ENCODE data around the gene NT5C. TPM values are rescaled to one million over a fixed set of nuclear protein-coding genes. Genes with fewer than 3 reads are reported as not detected.
"Not testable (repeated sequence)": the region's sequence is repeated elsewhere in the genome, so short reads cannot be mapped to it uniquely, and the experiment has no call there.

The NT5C gene
- total and polyA plus RNA-seq, 2 experiments from 2014 or later, result 174 to 204 TPM

DNA sequence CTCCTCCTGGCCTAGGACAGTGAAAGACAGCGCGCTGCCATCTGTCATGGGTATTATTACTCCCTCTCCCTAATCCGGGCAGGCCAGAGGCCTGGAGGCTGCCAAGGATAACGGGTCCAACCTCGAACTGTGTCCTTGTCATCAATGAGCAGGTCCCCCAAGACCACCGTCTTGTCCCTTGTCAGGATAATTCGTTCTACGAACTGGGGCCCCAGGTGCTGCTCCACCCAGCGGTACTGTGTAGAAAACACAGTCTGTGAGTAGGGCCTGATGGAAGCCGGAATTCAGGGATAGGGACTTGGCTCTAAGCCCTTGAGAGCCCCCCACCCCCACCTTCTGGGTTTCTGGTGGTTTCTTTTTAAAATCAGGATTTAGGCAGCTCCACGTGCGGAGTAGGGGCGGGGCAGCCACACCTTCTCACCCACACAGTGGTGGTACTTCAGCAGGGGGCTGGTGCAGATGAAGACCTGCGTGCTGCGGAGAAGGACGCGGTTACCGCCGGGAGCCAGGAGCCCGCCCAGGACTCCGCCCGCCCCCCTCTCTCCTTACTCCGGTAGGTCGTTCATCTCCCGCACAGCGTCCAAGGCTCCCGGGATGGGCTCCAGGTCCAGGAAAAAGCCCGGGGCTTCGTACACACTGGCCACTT lies 787 bp downstream of the NT5C start:
- peak overlapping the region; percentile 84 for H3K4me3 ChIP-seq

DNA sequence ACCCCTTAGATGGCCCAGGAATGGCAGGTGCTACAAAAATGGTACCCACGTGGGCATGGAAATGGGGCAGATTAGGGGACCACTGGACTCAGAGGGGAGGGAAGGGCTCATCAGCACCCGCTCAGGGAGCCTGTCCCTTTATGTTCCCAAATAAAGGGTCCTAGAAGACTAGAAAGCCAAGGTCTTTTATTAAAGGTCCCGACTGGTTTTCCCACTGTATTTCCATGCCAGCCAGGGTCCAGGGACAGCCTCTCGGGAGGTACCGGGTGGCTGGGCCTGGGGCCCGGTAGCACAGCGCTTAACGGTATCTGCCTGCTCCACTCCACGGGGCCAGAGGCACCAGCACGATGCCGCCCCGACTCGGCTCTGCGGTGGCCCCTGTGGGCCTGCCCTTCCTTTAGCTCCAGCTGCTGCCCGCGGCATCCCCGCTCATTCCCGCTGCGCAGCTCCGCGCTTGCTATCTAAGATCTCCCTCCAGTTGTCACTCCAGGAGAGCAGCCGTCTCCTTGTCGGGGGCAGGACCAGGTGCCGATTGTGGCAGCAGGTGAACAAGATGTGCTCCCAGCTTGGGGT lies 1.4 kb downstream of the NT5C start:
- Histone ChIP-seq H3K9me3 (ENCODE audit: low read depth) (no peaks in the 10 kb centered on the region), H3K4me3 (peak overlapping the region; percentile 84), H3K27me3 (no peaks in the 10 kb centered on the region), H3K4me1 (ENCODE audit: low read depth) (no peaks in the 10 kb centered on the region), H3K36me3 (peaks cover 3% of the 10 kb centered on the region), H3K27ac (peak overlapping the region; percentile 84)
- TF ChIP-seq, protein P1, sequence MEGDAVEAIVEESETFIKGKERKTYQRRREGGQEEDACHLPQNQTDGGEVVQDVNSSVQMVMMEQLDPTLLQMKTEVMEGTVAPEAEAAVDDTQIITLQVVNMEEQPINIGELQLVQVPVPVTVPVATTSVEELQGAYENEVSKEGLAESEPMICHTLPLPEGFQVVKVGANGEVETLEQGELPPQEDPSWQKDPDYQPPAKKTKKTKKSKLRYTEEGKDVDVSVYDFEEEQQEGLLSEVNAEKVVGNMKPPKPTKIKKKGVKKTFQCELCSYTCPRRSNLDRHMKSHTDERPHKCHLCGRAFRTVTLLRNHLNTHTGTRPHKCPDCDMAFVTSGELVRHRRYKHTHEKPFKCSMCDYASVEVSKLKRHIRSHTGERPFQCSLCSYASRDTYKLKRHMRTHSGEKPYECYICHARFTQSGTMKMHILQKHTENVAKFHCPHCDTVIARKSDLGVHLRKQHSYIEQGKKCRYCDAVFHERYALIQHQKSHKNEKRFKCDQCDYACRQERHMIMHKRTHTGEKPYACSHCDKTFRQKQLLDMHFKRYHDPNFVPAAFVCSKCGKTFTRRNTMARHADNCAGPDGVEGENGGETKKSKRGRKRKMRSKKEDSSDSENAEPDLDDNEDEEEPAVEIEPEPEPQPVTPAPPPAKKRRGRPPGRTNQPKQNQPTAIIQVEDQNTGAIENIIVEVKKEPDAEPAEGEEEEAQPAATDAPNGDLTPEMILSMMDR (IDR thresholded peaks at IDR 0.05; ENCODE audit: low read depth, low read length), result no peak
- no peak for DNase-seq (ENCODE audit: low read depth in 1 of 2, low spot score in 1 of 2)

More for the DNA sequence above, 787 bp downstream of the NT5C start:
- Histone ChIP-seq H3K9me3 (ENCODE audit: low read depth) (no peaks in the 10 kb centered on the region), H3K27me3 (no peaks in the 10 kb centered on the region), H3K4me1 (ENCODE audit: low read depth) (no peaks in the 10 kb centered on the region), H3K27ac (peak overlapping the region; percentile 84), H3K36me3 (peaks cover 3% of the 10 kb centered on the region)
- TF ChIP-seq, protein P1 (IDR thresholded peaks at IDR 0.05; ENCODE audit: low read depth, low read length), result peak; percentile 63
- peak; percentile 67 to 76 for DNase-seq (ENCODE audit: low read depth in 1 of 2, low spot score in 1 of 2)

DNA sequence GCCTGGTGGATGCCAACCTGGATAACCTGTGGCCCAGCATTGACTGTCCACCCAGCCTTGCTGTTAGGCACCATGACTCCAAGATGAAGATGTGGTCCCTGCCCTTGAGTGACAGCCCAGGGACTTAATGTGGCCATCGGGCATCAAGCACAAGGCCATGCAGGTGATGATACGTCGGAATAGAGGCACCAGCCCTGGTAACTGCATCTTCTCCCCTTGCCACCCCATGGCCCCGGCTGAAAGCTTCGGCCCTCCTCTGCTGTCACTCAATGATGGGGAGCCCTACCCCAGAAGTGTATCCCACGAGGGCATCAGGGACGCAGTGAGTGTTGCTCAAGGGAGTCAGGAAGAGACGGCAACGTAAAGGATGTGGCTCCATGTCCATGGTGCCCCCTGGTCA lies 2.0 kb downstream of the NT5C start:
- Histone ChIP-seq H3K27ac (no peak overlapping the region), H3K4me3 (no peak overlapping the region), H3K27me3 (no peaks in the 10 kb centered on the region), H3K9me3 (ENCODE audit: low read depth) (no peaks in the 10 kb centered on the region), H3K36me3 (peaks cover 3% of the 10 kb centered on the region), H3K4me1 (ENCODE audit: low read depth) (no peaks in the 10 kb centered on the region)
- TF ChIP-seq, protein P1 (IDR thresholded peaks at IDR 0.05; ENCODE audit: low read depth, low read length), result no peak
- DNase-seq (ENCODE audit: low read depth in 1 of 2, low spot score in 1 of 2), result no peak

DNA sequence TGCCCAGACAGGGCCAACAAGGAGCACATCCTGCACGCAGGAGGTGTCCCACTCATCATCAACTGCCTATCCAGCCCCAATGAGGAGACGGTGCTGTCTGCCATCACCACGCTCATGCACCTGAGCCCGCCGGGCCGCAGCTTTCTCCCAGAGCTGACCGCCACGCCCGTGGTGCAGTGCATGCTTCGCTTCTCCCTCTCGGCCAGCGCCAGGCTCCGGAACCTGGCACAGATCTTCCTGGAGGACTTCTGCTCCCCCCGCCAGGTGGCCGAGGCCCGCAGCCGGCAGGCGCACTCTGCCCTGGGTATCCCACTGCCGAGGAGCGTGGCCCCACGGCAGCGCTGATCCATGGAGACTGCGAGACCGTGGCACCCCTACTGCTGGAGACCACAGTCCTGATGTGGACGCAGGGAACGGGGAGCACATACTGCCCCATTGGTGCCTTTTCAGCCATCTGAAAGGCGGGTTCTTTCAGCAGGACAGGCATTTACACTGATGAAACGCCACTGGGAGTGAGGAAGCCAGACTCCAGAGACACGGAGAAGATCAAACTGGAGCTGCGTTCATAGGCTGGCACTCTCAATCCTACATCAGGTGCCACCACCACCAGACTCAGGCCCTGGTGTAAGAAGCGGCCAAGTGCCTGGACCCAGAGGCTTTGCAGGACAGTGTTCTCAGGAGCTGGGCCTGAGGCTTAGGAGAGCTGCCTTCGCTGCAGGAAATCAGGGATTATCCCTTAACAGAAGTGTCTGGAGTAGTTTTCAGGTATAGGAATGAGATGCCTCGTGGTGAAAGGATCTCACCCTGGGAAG lies 2.6 kb downstream of the NT5C start:
- no peak for DNase-seq (ENCODE audit: low read depth in 1 of 2, low spot score in 1 of 2)
- no peak overlapping the region for H3K4me3 ChIP-seq
- H3K4me1 ChIP-seq (ENCODE audit: low read depth), result no peaks in the 10 kb centered on the region
- no peaks in the 10 kb centered on the region for H3K27me3 ChIP-seq
- TF ChIP-seq, protein P1 (IDR thresholded peaks at IDR 0.05; ENCODE audit: low read depth, low read length), result no peak
- peaks cover 3% of the 10 kb centered on the region for H3K36me3 ChIP-seq
- no peaks in the 10 kb centered on the region for H3K9me3 ChIP-seq (ENCODE audit: low read depth)
- no peak overlapping the region for H3K27ac ChIP-seq

DNA sequence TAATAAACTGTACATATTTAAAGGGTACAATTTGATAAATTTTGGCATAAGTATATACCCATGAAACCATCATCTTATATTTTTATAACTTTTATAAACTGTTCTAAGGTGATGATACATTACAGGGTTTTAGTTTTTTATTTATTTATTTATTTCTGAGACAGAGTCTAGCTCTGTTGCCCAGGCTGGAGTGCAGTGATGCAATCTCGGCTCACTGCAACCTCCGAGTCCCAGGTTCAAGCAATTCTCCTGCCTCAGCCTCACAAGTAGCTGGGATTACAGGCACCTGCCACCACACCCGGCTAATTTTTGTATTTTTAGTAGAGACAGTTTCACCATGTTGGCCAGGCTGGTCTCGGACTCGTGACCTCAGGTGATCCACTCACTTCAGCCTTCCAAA lies 3.6 kb downstream of the NT5C start:
- not testable (repeated sequence) for DNase-seq (ENCODE audit: low read depth in 1 of 2, low spot score in 1 of 2); H3K4me3 ChIP-seq; H3K4me1 ChIP-seq (ENCODE audit: low read depth)

DNA sequence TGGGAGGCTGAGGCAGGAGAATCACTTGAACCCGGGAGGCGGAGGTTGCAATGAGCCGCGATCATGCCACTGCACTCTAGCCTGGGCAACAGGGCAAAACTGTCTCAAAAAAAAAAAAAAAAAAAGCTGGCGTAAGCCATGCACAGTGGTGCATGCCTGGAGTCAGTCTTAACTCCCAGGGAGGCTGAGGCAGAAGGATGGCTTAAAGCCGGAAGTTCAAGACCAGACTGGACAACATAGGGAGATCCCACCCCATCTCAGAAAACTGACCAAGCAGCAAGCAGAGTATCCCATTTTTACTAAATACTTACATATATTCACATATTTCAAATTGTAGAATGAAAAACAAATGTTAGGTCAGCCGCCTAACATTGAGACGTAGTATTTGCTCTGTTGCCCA lies 4.6 kb downstream of the NT5C start:
- Histone ChIP-seq H3K27ac (no peak overlapping the region), H3K4me3 (no peak overlapping the region), H3K4me1 (ENCODE audit: low read depth) (no peaks in the 10 kb centered on the region), H3K36me3 (peaks cover 3% of the 10 kb centered on the region), H3K27me3 (no peaks in the 10 kb centered on the region), H3K9me3 (ENCODE audit: low read depth) (no peaks in the 10 kb centered on the region)
- no peak for DNase-seq (ENCODE audit: low read depth in 1 of 2, low spot score in 1 of 2)
- TF ChIP-seq, protein P1 (IDR thresholded peaks at IDR 0.05; ENCODE audit: low read depth, low read length), result no peak

More for the DNA sequence above, 3.6 kb downstream of the NT5C start:
- not testable (repeated sequence) for H3K36me3 ChIP-seq; H3K27me3 ChIP-seq; H3K9me3 ChIP-seq (ENCODE audit: low read depth)
- peak overlapping the region; percentile 22 for H3K27ac ChIP-seq
